Astrocyte of the spinal cord (primary cell): ENCODE measurements around the gene DDX46.

Source experiments
- DNase-seq: peaks from one replicate; pipeline ENCODE4 v3.0.0; 2011; ENCODE audit warnings: low read depth, low spot score
- H3K4me3 ChIP-seq: 2 replicates; pipeline ENCODE4 v1.5.1; 2011; ENCODE audit warnings: low read depth, mild to moderate bottlenecking, low read length, moderate library complexity
- CTCF ChIP-seq: IDR thresholded peaks from 2 replicates; pipeline ENCODE4 v1.5.1; 2012; ENCODE audit warnings: low read depth, mild to moderate bottlenecking, low read length, inconsistent platforms
- in situ Hi-C: cut with HindIII; loops from 2 replicates; pipeline ENCODE4 v1.10.0; 2017; ENCODE audit warnings: low sequenced_read_pairs

DDX46 gene

GRCh38 chr5:134819407-134819963 lies 60.9 kb downstream of the DDX46 start:
- H3K4me3 ChIP-seq, result no peak overlapping the region
- in situ Hi-C loops, result no loop called here
- no peak for TF ChIP-seq CTCF
- no peak for DNase-seq

- no peak for TF ChIP-seq CTCF
- H3K4me3 ChIP-seq, result no peak overlapping the region
- DNase-seq, result no peak
- in situ Hi-C loops, result no loop called here
Observed at GRCh38 chr5:134821841-134822240, 63.3 kb downstream of the DDX46 start.

- no peak for DNase-seq
- no peak for TF ChIP-seq CTCF
- no peak overlapping the region for H3K4me3 ChIP-seq
- in situ Hi-C loops, result no loop called here
Observed at GRCh38 chr5:134824681-134825080, 66.1 kb downstream of the DDX46 start.

GRCh38 chr5:134825212-134825611 lies 66.6 kb downstream of the DDX46 start:
- TF ChIP-seq CTCF, result no peak
- in situ Hi-C loops, result no loop called here
- H3K4me3 ChIP-seq, result no peak overlapping the region
- DNase-seq, result no peak

- TF ChIP-seq CTCF, result no peak
- peak; percentile 65 for DNase-seq
- in situ Hi-C loops, result no loop called here
- no peak overlapping the region for H3K4me3 ChIP-seq
Observed at GRCh38 chr5:134833340-134834032, 74.9 kb downstream of the DDX46 start.

GRCh38 chr5:134835623-134836022 lies 77.0 kb downstream of the DDX46 start:
- TF ChIP-seq CTCF, result no peak

More at GRCh38 chr5:134835623-134836022, 77.0 kb downstream of the DDX46 start:
- DNase-seq, result no peak
- in situ Hi-C loops, result no loop called here
- no peak overlapping the region for H3K4me3 ChIP-seq
